Mucosa of stomach (tissue), 1 donor: ENCODE data around the gene TSC2.
A peak's percentile ranks its signal among the peaks of the same experiment; 100 is the strongest.

Experiments
- H3K27me3 ChIP-seq: one replicate; pipeline ENCODE4 v1.7.0; 2013; ENCODE audit warnings: mild to moderate bottlenecking, low read length; ENCODE audit not compliant: control insufficient read depth, insufficient read depth
- H3K36me3 ChIP-seq: one replicate; pipeline ENCODE4 v1.7.0; 2013; ENCODE audit warnings: low read length; ENCODE audit not compliant: control insufficient read depth, insufficient read depth
- H3K4me1 ChIP-seq: one replicate; pipeline ENCODE4 v1.7.0; 2013; ENCODE audit warnings: mild to moderate bottlenecking, low read length; ENCODE audit not compliant: control insufficient read depth, insufficient read depth
- H3K4me3 ChIP-seq: one replicate; pipeline ENCODE4 v1.7.0; 2013; ENCODE audit warnings: low read length
- H3K9ac ChIP-seq: one replicate; pipeline ENCODE4 v1.7.0; 2013; ENCODE audit warnings: mild to moderate bottlenecking, low read length, moderate library complexity
- H3K9me3 ChIP-seq: one replicate; pipeline ENCODE4 v1.7.0; 2013; ENCODE audit warnings: mild to moderate bottlenecking, low read length, moderate library complexity; ENCODE audit not compliant: control insufficient read depth
- donor health status: Pancreatic carcinoma.

Gene TSC2

GRCh38 chr16:2042986-2043666 is 4.7 kb upstream of the TSC2 start:
- Histone ChIP-seq H3K9ac (peak overlapping the region; percentile 7), H3K36me3 (no peaks in the 10 kb centered on the region), H3K4me1 (peaks cover 74% of the 10 kb centered on the region), H3K27me3 (no peaks in the 10 kb centered on the region), H3K9me3 (no peaks in the 10 kb centered on the region), H3K4me3 (no peak overlapping the region)

- H3K4me1 ChIP-seq = peaks cover 72% of the 10 kb centered on the region
- no peaks in the 10 kb centered on the region for H3K36me3 ChIP-seq
- H3K4me3 ChIP-seq = no peak overlapping the region
- no peaks in the 10 kb centered on the region for H3K9me3 ChIP-seq
- peak overlapping the region; percentile 7 for H3K9ac ChIP-seq
- H3K27me3 ChIP-seq = no peaks in the 10 kb centered on the region
Observed at GRCh38 chr16:2043667-2044451, 3.9 kb upstream of the TSC2 start.

GRCh38 chr16:2044541-2044940 is 3.2 kb upstream of the TSC2 start:
- Histone ChIP-seq H3K9ac (no peak overlapping the region), H3K4me1 (peaks cover 70% of the 10 kb centered on the region), H3K36me3 (no peaks in the 10 kb centered on the region), H3K9me3 (no peaks in the 10 kb centered on the region), H3K4me3 (no peak overlapping the region), H3K27me3 (no peaks in the 10 kb centered on the region)

GRCh38 chr16:2045965-2046892 is 1.6 kb upstream of the TSC2 start:
- Histone ChIP-seq H3K27me3 (no peaks in the 10 kb centered on the region), H3K9ac (peak overlapping the region; percentile 87), H3K4me3 (peak overlapping the region; percentile 96), H3K36me3 (no peaks in the 10 kb centered on the region), H3K4me1 (peaks cover 54% of the 10 kb centered on the region), H3K9me3 (no peaks in the 10 kb centered on the region)

GRCh38 chr16:2046893-2047329 is 874 bp upstream of the TSC2 start:
- H3K36me3 ChIP-seq = no peaks in the 10 kb centered on the region
- H3K9me3 ChIP-seq = no peaks in the 10 kb centered on the region
- no peaks in the 10 kb centered on the region for H3K27me3 ChIP-seq
- H3K4me3 ChIP-seq = peak overlapping the region; percentile 96
- H3K4me1 ChIP-seq = peaks cover 47% of the 10 kb centered on the region
- peak overlapping the region; percentile 87 for H3K9ac ChIP-seq

- Histone ChIP-seq H3K4me3 (peak overlapping the region; percentile 96), H3K9ac (peak overlapping the region; percentile 87), H3K36me3 (no peaks in the 10 kb centered on the region), H3K9me3 (no peaks in the 10 kb centered on the region), H3K27me3 (no peaks in the 10 kb centered on the region), H3K4me1 (peaks cover 37% of the 10 kb centered on the region)
Observed at GRCh38 chr16:2048116-2048543, 345 bp downstream of the TSC2 start.

- H3K36me3 ChIP-seq = no peaks in the 10 kb centered on the region
- no peak overlapping the region for H3K4me3 ChIP-seq
- peaks cover 29% of the 10 kb centered on the region for H3K4me1 ChIP-seq
- H3K9ac ChIP-seq = no peak overlapping the region
- no peaks in the 10 kb centered on the region for H3K9me3 ChIP-seq
- H3K27me3 ChIP-seq = no peaks in the 10 kb centered on the region
Observed at GRCh38 chr16:2053211-2053610, 5.4 kb downstream of the TSC2 start.

GRCh38 chr16:2053897-2054296 is 6.1 kb downstream of the TSC2 start:
- peak overlapping the region; percentile 62 for H3K9ac ChIP-seq
- H3K4me1 ChIP-seq = peaks cover 24% of the 10 kb centered on the region
- H3K4me3 ChIP-seq = no peak overlapping the region
- no peaks in the 10 kb centered on the region for H3K27me3 ChIP-seq
- no peaks in the 10 kb centered on the region for H3K9me3 ChIP-seq
- no peaks in the 10 kb centered on the region for H3K36me3 ChIP-seq

- Histone ChIP-seq H3K27me3 (no peaks in the 10 kb centered on the region), H3K36me3 (no peaks in the 10 kb centered on the region), H3K9me3 (no peaks in the 10 kb centered on the region), H3K4me1 (peaks cover 19% of the 10 kb centered on the region), H3K9ac (peak overlapping the region; percentile 62), H3K4me3 (peak overlapping the region; percentile 18)
Observed at GRCh38 chr16:2054543-2055245, 6.9 kb downstream of the TSC2 start.

- Histone ChIP-seq H3K36me3 (no peaks in the 10 kb centered on the region), H3K4me1 (peaks cover 19% of the 10 kb centered on the region), H3K9me3 (no peaks in the 10 kb centered on the region), H3K27me3 (no peaks in the 10 kb centered on the region), H3K9ac (no peak overlapping the region), H3K4me3 (no peak overlapping the region)
Observed at GRCh38 chr16:2056077-2056476, 8.3 kb downstream of the TSC2 start.

- Histone ChIP-seq H3K9ac (no peak overlapping the region), H3K9me3 (no peaks in the 10 kb centered on the region), H3K4me3 (no peak overlapping the region), H3K27me3 (no peaks in the 10 kb centered on the region), H3K36me3 (no peaks in the 10 kb centered on the region), H3K4me1 (peaks cover 19% of the 10 kb centered on the region)
Observed at GRCh38 chr16:2056681-2057407, 9.1 kb downstream of the TSC2 start.
